Measurements from ENCODE around the gene EVL. TPM values are rescaled to one million over a fixed set of nuclear protein-coding genes. Genes with fewer than 3 reads are reported as not detected.

The EVL gene, protein sequence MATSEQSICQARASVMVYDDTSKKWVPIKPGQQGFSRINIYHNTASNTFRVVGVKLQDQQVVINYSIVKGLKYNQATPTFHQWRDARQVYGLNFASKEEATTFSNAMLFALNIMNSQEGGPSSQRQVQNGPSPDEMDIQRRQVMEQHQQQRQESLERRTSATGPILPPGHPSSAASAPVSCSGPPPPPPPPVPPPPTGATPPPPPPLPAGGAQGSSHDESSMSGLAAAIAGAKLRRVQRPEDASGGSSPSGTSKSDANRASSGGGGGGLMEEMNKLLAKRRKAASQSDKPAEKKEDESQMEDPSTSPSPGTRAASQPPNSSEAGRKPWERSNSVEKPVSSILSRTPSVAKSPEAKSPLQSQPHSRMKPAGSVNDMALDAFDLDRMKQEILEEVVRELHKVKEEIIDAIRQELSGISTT
- total RNA-seq (100 to 1,000 TPM; 660 to 678 TPM), total RNA-seq (54.5 to 1,492 (median 641) reads per million in 172 experiments)
- 675 TPM for polyA plus RNA-seq (2013, experiment 1 of 2)
- polyA plus RNA-seq (2013, experiment 2 of 2) = 793 TPM

DNA sequence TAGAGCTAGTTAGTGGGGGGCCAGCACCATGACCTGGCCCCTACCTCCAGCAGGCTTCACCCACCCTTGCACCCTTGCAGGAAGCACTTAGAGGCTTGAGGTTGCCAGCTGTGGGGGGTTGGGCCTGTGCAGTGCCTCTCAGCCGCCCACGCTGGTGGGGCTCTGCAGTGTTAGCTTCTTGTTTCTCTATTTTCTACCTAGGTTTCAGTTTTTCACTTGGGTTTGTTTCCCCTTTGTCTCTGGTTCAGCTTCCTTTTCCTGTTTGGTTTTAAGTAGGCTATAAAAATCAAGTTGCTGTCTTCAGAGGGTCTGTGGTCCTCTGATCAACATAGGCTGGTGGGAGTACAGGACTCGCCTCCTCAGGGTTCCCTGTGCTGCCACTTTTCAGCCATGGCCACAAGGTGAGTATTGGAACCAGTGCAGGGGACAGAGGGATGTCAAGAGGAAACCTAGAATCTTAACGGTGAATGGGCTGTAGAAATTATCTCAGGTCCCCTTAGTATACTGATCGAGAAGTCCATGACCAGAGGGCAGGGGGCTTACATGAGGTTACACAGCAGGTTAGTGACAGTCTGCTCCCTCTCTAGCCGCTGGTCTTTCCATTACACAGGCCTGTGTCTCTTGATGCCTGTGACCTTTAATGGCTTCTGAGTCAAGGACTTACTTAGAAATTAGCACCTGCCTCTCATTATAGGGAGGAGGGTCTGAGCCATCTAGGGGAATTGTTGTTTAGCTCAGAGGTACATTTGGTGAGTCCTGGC lies at the start of gene EVL:
EVL (plus strand) TSS at position 312 of the 761 bp plus-strand sequence; CDS start at position 391, 79 bp downstream.
- peak; percentile 54 to 90 (median 78) for DNase-seq
- peaks cover 90% of the 10 kb centered on the region for H3K4me1 Mint-ChIP-seq (ENCODE audit: low read depth)
- H3K4me3 Mint-ChIP-seq = peak within 1 kb of the TSS; percentile 95
- TF ChIP-seq, protein P1, sequence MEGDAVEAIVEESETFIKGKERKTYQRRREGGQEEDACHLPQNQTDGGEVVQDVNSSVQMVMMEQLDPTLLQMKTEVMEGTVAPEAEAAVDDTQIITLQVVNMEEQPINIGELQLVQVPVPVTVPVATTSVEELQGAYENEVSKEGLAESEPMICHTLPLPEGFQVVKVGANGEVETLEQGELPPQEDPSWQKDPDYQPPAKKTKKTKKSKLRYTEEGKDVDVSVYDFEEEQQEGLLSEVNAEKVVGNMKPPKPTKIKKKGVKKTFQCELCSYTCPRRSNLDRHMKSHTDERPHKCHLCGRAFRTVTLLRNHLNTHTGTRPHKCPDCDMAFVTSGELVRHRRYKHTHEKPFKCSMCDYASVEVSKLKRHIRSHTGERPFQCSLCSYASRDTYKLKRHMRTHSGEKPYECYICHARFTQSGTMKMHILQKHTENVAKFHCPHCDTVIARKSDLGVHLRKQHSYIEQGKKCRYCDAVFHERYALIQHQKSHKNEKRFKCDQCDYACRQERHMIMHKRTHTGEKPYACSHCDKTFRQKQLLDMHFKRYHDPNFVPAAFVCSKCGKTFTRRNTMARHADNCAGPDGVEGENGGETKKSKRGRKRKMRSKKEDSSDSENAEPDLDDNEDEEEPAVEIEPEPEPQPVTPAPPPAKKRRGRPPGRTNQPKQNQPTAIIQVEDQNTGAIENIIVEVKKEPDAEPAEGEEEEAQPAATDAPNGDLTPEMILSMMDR (IDR thresholded peaks at IDR 0.05) = no peak
- peak; percentile 32 for ATAC-seq (ENCODE audit: poor library complexity)
- Histone ChIP-seq H3K4me3 (ENCODE audit: low read length) (peak within 1 kb of the TSS; percentile 77), H3K27me3 (ENCODE audit: control insufficient read depth in 1 of 2, insufficient read depth in 2 of 2, low read length in 2 of 2) (no peaks in the 10 kb centered on the region), H3K4me1 (ENCODE audit: insufficient read depth, low read length) (peaks cover 64% of the 10 kb centered on the region), H3K27ac (ENCODE audit: low read depth in 1 of 2, low read length in 2 of 2) (peak within 1 kb of the TSS; percentile 82 to 96), H3K36me3 (ENCODE audit: insufficient read depth, low read length) (peaks cover 18% of the 10 kb centered on the region), H3K9me3 (ENCODE audit: control insufficient read depth in 1 of 2, insufficient read depth in 1 of 2, low read length in 2 of 2) (no peaks in the 10 kb centered on the region)
- POLR2A ChIA-PET = interaction anchor here (0.6 to 49.3 kb wide), 22 partner anchors 3 to 1758 kb away, joined by 3 to 1638 read pairs (median 4); partner anchors contain the start of genes CCDC85C, CCNK, EVL and SETD3
- no peaks in the 10 kb centered on the region for H3K27me3 Mint-ChIP-seq
- H3K27ac Mint-ChIP-seq = peak within 1 kb of the TSS; percentile 98
- peaks cover 51% of the 10 kb centered on the region for H3K36me3 Mint-ChIP-seq (ENCODE audit: low read depth)
- no peaks in the 10 kb centered on the region for H3K9me3 Mint-ChIP-seq
- CTCF ChIA-PET = interaction anchor here (0.7 to 31.7 kb wide), 5 partner anchors 9 to 128 kb away, joined by 4 to 1090 read pairs (median 6); no protein-coding TSS in a partner anchor
- intact Hi-C loops (cut with DNase I, micrococcal nuclease) = loop anchor here (5.0 kb wide), 3 partner anchors 172 to 803 kb away; partner anchors contain the start of gene YY1 (in 1 of the 2)

DNA sequence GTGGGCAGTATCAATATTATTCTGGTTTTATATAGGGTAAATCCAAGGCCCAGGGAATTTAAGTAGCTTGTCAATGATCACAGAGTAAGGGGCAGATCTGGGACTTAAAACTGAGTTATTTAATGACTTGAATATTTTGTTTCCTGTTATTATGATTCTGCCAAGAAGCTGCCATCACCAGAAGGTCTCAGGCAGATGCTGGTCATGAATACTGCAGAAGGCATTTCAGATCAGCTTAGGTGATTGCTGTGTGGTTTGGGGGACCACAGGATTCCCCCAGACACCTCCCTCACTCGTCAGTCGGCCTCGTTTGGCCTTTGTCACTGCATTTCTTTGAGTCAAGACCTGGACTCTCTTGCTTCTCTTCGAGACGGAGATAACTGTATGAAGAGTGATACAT lies 47.7 kb upstream of the EVL start:
- Histone ChIP-seq H3K9me3 (ENCODE audit: control insufficient read depth in 1 of 2, insufficient read depth in 1 of 2, low read length in 2 of 2) (no peaks in the 10 kb centered on the region), H3K27me3 (ENCODE audit: control insufficient read depth in 1 of 2, insufficient read depth in 2 of 2, low read length in 2 of 2) (no peaks in the 10 kb centered on the region), H3K36me3 (ENCODE audit: insufficient read depth, low read length) (no peaks in the 10 kb centered on the region), H3K4me3 (ENCODE audit: low read length) (no peak overlapping the region), H3K4me1 (ENCODE audit: insufficient read depth, low read length) (no peaks in the 10 kb centered on the region), H3K27ac (ENCODE audit: low read depth in 1 of 2, low read length in 2 of 2) (no peak overlapping the region)
- intact Hi-C loops (cut with DNase I, micrococcal nuclease) = no loop called here
- Mint-ChIP-seq H3K4me3 (no peak overlapping the region), H3K36me3 (ENCODE audit: low read depth) (no peaks in the 10 kb centered on the region), H3K9me3 (no peaks in the 10 kb centered on the region), H3K4me1 (ENCODE audit: low read depth) (no peaks in the 10 kb centered on the region), H3K27ac (no peak overlapping the region), H3K27me3 (no peaks in the 10 kb centered on the region)
- ChIA-PET POLR2A (no interaction called here), CTCF (no interaction called here)
- TF ChIP-seq, protein P1 (IDR thresholded peaks at IDR 0.05) = no peak
- DNase-seq (no peak), ATAC-seq (ENCODE audit: poor library complexity) (no peak)

DNA sequence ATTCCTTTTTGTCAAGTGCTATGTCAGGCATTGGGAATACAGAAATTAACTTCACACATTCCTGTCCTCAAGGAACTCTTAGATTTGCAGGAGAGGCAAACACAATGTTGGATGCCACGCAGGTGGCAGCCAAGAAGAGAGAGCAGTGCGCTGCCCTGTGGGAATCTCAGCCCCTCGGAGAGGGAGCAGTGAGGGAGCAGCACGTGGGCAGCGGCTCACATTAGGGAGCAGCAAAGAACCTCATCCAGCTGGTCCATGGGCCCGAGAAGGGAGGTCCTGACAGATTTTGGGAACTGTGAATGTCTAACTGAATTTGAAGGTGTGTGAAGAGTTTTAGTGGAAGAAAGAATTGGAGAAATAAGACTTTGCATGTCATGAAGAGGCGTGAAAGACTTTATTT lies 47.2 kb upstream of the EVL start:
- H3K4me1 ChIP-seq (ENCODE audit: insufficient read depth, low read length) = no peaks in the 10 kb centered on the region
- Mint-ChIP-seq H3K4me3 (no peak overlapping the region), H3K36me3 (ENCODE audit: low read depth) (no peaks in the 10 kb centered on the region), H3K27ac (no peak overlapping the region), H3K4me1 (ENCODE audit: low read depth) (no peaks in the 10 kb centered on the region), H3K9me3 (no peaks in the 10 kb centered on the region), H3K27me3 (no peaks in the 10 kb centered on the region)
- no peaks in the 10 kb centered on the region for H3K9me3 ChIP-seq (ENCODE audit: control insufficient read depth in 1 of 2, insufficient read depth in 1 of 2, low read length in 2 of 2)
- POLR2A ChIA-PET = no interaction called here
- intact Hi-C loops (cut with DNase I, micrococcal nuclease) = no loop called here
- ATAC-seq (ENCODE audit: poor library complexity) = no peak
- no peak for DNase-seq
- no peak overlapping the region for H3K27ac ChIP-seq (ENCODE audit: low read depth in 1 of 2, low read length in 2 of 2)
- H3K36me3 ChIP-seq (ENCODE audit: insufficient read depth, low read length) = no peaks in the 10 kb centered on the region
- CTCF ChIA-PET = no interaction called here
- no peaks in the 10 kb centered on the region for H3K27me3 ChIP-seq (ENCODE audit: control insufficient read depth in 1 of 2, insufficient read depth in 2 of 2, low read length in 2 of 2)
- H3K4me3 ChIP-seq (ENCODE audit: low read length) = no peak overlapping the region
- TF ChIP-seq, protein P1 (IDR thresholded peaks at IDR 0.05) = no peak
